ENCODE measurements around the gene ZCCHC14.
"Not testable (repeated sequence)": the region's sequence is repeated elsewhere in the genome, so short reads cannot be mapped to it uniquely, and the experiment has no call there.

- TF ChIP-seq CTCF, POLR2A (IDR thresholded peaks at IDR 0.05): not testable (repeated sequence)
These were observed 5.0 kb upstream of the ZCCHC14 start for GRCh38 chr16:87497767-87498290.

Data from esophagus squamous epithelium (tissue), 4 donors.